Activated naive CD4-positive, alpha-beta T cell treated with Interleukin-2 at 50 U/mL for 16 hours (primary cell): ENCODE results near the gene SP7.
"Not testable (repeated sequence)": the region's sequence is repeated elsewhere in the genome, so short reads cannot be mapped to it uniquely, and the experiment has no call there.

ENCODE experiments used
- DNase-seq: peaks from one replicate; pipeline ENCODE4 v3.0.0-alpha.2; 2020

SP7 gene

DNA sequence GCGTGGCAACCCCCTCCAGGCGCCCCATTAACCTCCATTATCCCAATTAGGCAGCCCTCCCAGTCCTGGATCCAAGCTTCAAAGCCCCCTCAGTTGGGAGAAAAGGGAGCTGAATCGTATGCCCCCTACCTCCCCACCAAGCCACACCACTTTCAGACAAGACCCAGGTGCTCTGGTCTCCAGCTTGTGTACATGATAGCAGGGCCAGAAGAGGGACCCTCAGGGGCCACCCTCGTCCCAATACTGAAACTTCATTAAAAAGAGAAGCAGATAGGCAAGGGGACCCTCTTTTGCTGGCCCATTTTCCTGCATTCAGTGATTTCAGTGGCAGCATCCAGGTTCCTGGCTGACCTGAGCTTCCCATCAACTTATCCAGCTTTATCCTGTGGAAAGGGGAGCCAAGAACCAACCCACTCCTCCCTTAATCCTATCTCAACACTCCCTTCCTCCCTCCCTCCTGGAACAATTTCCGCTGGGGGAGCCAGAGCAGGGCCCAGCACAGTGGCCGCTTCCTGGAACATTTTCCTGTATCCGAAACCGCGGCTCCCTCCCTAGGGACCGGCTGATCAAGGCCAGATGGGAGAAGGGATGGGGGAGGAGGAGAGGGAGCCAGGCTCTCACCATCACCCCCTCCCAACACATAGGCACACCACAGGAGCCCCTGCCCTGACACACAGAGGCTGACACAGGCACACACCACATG is 9.5 kb upstream of the SP7 start:
- no peak for DNase-seq

DNA sequence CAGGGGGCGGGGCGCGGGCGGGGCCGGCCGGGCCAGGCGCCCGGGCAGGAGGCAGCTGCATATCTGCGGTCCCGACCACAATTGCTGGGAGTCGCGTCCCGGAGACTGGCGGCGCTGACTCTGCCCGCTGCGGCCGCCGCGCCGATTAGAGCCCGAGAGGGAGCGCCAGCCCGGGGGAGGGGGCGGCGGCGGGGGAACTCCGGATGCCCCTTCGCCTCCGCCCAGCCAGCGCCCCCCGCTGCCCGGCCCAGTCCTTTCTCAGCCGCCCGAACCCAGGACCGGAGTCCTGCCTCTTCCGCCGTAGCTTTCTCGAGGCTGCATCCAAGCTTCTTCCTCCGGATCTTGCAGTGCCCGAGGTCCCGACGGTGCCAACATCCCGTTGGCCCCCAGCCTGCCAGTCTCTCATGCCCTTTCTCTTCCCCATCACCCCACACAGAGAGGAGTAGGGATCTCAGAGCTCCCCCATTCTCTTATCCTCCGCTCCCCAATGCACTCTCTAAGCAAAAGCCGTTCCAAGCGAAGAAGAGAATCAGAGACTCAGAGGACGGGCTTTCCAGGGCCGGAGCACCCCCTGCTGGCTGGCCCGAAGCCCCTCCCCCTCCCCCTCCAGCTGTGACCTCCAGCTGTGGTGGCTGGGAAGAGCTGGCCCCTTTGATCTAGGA is 8.8 kb upstream of the SP7 start:
- DNase-seq = peak; percentile 76

DNA sequence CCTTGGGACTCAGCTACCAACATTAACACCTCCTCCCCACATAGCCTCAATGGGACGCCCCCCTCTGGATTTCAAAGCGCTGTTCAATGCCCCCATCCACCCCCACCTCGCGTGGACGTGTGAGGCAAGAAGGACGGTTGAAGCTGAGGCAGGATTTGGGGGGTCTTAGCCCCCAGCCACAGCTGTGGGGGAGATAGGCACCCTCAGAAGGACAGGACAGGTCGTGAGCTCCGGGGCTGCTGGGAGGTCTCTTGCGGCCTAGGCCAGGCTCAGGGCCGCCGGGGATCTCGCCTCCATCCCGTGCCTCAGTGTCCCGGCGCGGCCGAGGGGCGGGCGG is 8.3 kb upstream of the SP7 start:
- peak; percentile 2 for DNase-seq

DNA sequence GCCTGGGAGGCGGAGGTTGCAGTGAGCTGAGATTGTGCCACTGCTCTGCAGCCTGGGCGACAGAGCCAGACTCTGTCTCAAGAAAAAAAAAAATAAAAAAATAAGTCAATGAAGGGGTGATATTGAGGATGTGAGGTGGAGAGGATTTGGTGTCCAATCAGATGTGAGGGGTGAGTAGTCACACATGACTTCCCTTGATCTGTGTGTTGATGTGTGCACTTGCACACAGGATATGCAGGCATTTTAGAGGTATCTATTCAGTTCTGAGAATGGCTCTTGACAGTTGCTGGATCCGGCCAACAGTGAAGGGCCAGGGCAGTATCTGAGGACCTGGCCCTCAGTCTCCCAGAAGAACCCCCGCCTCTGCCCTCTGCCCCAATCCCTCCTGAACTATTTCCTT is 7.8 kb upstream of the SP7 start:
- no peak for DNase-seq

DNA sequence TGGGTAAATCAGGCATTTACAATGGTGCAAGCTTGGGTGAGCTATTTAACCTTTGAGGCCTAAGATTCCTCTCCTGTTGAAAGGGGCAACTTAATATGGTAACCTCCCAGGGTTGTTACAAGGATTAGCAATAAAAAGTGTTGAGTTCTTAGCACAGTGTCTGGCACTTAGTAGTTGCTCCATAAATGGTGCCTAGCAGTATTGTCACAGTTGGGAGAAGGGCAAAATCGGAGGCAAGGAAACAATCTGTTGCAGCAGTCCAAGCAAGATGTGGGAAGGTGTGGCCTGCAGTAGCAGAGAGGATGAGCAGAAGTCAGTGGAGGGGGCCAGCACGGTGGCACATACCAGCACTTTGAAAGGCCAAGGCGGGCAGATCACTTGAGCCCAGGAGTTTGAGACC is 7.3 kb upstream of the SP7 start:
- no peak for DNase-seq

DNA sequence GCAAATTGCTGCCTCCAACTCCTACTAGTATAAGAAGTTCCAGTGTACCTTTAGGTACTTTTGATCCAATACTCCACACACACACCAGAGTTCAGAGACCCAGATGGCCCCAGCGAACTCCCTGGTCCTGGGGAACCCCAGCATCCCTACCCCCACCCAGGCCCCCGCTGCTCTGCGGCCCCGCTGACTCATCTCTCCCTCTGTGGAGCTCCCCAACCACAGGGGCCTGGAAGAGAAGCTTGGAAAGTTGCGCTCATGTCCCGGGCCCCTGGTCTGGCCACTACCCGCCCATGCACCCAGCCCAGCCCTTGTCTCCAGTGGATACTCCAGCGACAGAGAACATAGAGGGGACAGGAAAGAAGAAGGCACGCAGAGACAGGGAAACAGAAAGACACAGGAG is 4.2 kb upstream of the SP7 start:
- no peak for DNase-seq

DNA sequence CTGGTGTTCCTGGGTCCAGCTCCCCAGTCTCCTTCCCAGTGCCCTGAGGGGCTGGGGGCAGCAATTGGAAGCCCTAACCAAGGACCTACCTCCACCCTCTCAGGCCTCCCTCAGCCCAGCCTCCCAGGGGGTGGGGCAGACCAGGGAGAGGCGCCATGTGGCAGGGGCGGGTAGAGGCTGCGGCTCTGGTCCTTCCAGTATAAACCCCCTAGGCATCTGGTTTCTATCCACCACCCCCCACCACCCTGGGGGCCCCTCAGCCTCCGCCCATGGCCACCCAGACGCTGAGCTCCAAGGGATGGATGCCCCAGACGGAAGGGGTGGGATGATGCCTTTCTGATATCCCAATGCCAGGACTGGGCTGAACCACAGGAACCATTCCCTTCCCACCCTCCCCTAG is 2.8 kb upstream of the SP7 start:
- no peak for DNase-seq

DNA sequence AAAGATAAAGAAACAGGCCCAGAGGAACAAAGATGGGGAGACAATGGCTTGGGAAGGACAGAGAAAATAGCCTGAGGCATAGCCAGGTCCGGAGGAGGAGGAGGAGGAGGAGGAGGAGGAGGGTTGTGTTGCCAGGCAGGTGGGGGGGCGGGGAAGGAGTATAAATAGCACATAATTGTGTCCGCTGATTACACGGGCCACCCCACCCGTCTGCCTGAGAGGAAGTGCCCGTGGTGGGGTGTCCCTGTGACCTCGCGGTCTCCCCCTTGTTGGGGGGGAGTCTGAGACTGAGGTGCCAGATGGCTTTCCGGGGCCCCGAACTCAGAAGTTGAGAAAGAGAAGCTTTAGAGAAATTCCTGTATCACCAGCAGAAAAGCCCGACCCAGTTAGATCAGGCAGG is 1.9 kb upstream of the SP7 start:
- DNase-seq = no peak

DNA sequence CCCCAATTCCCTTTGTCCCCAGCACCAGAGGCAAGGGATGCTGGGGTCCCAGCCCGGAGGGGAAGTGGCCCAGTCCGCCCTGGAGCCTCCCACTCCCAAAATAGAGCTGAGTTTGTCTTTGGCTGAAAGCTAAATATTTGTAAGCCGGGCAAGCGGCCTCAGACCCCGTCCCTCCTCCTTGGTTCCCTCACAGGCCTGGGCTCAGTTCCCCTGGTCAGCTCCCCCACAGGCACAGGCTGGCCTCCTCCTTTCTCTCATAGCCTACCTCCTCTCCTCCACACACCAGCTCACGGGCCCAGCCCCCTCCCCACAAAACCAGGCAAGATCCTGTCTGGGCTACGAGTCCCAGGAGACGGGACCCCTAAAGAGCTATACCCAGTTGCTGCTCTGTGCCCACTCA is 1.3 kb downstream of the SP7 start:
- DNase-seq = no peak

DNA sequence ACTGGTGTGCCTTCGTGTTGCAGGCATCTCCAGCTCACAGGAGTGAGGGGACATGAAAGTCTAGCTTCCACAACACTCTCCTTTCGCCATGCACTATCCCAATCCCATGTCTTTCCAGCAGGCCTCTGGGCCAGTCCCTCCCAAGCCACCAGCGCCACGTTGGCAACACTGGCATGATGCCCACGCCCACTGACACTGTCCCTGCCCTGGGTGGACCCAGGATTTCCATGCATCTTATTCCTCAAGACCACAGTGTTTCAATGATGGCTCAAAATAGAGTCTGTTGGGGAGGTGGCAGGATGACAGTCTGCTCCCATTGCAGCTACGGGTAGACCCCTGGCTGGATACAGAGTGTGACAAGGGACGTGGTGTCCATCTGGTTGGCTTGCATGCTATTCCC is 2.3 kb downstream of the SP7 start:
- no peak for DNase-seq

DNA sequence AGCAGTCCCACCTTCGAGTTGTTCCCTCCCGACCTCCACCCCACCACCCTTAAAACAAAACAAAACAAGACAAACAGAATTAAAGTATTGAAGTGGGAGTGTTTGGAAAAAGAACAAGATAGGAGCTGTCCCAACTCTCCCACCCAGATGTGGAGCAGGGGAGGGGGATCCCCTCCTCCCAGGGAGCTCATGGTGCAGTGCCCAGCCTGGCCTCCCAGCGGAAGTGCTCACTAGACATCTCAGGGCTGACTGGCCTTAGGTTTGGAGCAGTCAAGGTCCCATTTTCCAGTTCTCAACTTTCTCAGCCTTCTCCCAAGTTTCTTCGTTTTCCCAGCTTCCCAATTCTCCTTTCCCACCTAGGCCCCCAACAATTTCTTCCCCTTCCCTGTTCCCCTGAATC is 2.9 kb downstream of the SP7 start:
- DNase-seq = no peak

DNA sequence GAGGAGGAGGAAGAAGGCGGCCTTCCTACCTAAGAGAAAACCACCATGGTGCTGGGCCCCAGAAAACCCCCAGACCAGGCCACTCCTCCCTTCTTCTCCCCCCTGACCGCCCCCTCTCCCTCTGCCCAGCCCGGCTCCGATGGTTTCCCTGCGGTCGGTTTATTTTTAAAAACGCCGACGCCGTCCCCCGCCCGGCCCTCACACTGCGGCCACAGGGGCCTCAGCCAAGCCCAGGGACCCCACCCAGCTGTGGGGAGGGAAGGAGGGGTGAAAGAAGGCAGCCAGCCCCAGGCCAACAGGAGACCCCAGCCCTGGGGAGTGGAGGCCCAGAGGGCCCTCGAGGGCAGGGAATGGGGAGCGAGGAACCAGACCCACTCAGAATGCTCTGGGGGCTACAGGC is 3.4 kb downstream of the SP7 start:
- DNase-seq = no peak

DNA sequence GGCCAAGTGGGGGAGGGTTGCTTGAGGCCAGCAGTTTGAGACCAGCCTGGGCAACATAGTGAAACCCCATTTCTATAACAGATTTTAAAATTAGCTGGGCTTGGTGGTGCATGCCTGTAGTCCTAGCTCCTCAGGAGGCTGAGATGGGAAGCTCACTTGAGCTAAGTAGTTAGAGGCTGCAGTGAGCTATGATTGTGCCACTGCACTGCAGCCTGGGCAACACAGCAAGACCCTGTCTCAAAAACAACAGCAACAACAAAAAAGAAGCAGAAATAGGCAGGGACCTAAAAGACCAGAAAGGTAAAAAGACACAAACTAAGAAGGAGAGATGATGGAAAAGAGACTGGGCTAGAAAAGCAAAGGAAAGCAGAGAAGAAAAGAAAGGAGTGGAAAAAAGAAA is 3.8 kb downstream of the SP7 start:
- DNase-seq = not testable (repeated sequence)

DNA sequence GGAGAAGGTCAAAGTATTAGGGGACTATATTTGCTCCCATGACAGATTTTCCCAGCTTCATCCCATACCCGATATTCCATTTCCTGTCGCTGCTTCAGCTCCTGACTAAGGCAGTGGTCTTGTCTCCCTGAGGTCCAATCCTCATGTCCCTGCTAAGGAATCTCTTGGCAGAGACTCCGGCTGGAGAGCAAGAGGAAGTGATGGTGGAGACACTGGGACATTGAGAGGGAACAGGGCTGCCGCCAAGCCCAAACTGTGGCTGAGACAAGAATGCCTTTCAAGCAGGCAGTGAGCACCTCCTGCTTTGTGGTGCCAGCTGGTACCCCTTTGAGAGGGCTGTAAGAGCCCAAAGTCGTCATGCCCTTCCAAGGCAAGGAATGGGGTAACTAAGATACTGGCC is 5.5 kb downstream of the SP7 start:
- DNase-seq = no peak

DNA sequence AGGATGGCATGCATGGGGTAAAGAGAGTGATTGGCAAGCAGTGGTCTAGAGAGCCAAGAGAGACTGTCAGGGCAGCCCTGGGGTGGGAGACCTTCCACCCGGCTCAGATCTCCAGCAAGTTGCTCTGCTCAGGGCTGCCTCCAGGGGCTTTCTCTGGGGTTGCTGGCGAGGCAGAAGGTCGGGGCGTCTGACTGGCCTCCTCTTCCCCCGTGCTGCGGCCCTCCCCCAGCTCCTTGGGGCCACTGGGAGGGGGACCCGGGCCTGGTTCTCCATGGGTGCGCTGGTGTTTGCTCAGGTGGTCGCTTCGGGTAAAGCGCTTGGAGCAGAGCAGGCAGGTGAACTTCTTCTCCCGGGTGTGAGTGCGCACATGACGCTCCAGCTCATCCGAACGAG is 8.1 kb downstream of the SP7 start:
- no peak for DNase-seq

DNA sequence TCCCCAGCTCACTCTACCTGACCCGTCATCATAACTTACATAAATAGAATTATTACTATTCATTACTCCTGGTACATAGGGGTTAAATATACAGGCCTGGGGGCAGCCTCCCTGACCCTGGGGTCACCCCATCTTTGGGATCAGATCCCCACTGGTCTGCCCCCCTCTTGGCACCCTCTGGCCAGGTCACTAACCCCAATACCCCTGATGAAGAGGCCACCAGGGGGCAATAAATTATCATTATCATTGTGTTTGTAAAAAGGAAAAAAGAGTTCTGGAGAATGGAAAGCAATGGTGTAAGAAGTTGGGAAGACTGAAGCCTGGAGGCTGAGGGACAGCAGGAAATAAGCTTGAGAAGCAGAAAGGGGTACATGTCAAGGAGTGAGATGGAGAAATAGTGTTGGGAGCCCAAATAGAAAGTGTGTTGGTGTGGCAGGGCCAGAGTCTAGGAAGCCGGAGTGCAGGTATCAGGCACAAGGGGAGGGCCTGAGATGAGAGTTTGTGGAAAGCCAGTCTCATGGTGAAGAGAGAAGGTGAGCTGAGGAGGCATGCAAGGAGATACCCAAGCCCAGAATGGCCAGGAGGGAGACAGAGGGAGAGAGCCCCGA is 8.6 kb downstream of the SP7 start:
- DNase-seq = no peak

DNA sequence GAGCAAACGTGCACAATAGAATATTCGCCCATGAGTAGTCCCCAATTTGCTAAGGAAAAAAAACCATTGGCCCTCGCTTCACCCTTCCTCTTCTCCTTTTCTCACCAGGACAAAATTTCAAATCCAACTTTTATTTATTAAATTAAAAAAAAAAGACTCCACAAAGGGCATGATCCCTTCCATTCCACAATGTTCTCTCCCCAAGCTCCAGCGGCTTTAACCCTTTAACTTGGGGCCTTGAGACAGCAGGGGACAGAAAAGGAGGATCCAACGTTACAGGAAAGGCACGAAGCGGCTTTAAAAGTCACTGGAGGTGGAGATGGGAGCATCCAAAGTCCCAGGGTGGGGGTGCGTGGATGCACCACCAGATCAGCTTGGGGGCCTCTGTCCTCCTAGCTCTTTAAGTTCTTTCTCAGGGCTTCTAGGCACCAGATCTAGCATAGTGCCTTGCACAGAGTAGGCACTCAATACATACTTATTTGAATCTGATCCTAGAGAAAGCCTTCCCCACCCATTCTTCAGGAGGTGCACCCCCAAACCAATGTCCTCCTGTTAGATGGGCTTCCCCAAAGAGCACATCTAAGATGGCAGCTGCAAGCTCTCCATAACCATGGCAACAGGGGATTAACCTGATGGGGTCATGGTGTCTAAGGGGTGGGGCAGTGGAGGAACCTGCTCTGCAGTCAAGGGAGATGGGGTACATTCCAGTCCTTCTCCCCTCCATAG is 9.5 kb downstream of the SP7 start:
- DNase-seq = no peak

DNA sequence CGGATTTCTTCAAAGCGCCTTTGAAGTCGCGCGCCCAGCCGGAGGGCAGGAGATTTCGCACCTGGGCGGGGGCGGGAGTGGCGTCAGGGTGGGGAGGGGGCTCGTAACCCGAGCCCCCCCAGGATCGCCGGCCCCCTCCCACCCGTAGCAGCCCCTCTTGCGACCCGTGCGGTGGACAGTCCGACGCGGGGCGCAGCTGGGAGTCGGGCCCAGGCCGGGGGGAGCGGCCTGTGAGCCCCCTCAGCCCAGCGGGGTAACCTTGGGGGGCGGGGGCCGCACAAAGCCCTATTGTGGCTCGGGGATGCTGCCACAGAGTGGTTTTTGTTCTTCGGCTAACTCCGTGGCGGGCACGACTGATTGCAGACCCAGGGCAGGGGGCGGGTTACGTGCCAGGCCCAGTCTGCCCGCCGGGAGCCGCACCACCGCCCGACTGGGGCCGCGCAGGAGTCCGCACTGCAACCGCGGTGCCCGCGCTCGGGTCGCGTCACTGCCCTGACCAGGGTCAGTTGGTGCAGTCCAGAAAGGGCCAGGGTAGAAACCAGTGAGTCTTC is 10.6 kb downstream of the SP7 start:
- DNase-seq = peak; percentile 24

DNA sequence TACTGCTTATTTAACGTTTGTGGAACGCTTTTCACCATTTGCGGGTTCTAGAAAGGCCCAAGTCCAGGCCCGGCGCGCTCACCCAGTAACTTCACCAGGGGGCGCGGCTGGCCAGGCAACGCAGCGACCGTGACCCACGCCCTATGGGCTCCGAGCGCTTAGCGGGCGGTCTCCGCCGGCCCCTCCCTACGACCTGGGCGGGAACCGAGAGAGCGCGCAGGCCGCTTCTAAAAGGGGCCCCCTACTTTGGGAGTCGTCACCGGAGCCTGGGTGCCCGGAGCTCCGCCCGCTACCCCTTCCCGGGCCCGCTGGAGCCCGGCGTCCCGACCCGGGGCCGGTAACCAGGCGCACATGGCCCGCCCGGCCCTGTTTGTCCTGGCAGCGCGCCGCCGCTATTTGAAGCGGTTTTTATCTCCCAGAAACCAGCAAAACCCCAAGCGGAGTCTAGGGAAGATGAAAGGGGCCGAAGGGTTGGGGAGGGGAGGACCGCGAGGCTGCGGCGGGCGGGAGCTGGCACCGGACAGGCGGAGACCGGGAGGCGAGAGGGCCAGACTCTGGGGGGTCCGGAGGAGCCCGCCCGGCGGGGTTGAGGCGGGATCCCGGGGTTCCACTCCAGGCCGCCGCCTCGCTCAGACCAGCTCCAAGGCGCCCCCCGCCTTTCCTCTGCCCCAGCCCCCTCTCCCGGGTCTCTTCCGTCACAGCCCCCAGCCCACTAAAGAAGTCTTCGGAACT is 11.2 kb downstream of the SP7 start:
- peak; percentile 90 for DNase-seq

DNA sequence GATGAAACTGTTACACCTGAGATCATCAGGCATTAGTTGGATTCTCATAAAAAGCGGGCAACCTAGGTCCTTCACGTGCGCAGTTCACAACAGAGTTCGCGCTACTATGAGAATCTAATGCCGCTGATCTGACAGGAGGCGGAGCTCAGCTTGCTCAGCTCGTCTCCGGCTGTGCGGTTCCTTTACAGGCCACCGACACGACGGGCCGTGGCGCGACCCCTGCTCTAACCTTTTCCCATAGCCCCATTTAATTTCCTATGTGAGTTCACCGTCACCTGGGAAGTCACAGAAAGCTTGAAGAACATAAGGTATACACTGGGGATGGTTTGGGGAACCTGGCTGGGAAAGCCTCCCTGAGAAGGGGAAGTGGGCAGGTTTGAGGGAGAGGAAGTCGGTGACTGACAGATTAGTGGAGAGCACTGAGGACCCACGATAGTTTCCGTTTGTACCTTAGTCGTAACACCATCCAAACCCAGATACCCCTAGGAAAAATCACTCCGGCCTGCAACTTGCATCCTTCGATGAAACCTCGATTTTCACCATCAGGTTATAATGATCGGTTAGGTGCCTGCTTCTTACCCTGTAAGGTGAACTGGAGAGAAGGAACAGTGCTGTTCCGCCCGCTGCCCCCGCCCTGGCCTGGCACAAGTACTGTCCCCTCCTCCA is 11.9 kb downstream of the SP7 start:
- DNase-seq = peak; percentile 66

DNA sequence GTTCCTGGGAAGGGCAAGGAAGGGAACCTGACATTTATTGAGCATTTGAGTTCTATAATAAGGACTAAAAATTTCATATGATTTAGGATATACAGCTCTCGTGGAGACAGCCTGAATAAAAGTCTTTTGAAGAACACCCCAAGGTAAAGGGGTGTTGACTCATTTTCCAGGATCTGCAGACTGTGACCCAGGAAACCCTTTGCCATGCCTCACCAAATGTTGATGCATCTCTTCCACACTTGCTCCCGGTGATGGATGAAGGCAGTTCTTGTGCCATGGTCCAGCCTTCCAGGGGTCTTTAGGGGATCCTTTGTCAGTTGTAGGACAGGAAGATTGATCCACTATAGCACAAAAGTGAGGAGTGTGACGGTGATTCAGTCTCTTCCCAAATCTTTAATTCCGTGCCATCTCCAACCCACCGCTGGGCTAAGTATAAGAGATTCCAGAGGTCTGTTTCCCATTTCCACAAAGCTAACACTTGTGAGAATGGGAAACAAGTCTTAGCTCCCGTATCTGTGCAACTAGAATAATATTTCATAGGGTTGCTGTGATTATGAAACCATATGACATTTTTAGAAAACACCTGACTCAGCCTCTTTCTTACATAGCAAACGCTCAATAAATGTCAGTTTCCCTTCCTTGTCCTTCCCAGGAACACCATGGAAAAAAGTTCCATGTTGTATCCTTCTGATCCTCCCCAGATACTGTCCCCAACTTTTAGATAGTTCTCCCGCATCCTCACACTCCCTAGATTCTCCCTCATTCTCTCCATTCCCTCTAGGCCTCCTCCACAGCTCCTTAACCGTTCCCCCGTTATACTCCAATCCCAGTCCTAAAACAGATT is 15.6 kb downstream of the SP7 start:
- no peak for DNase-seq

DNA sequence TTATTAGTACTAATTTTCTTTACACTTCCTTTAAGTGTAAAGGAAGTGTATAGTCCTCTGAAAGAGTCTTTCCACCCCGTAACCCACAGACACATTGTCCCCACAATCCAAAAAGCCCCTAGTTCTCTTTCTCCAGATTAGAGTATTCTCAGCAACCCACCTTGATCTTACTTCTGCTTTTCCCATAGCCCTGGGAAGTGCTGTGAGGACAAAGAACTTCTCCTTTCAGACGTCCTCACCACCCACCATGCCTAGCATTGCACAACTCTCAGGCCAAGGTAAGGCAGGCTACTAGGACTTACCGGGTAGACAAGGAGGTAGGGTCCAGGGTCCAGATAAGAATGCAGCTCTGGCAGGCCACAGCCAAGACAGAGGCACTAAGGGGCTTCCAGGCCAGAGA is 22.2 kb downstream of the SP7 start:
- DNase-seq = no peak
